NCI-H2107 treated with DMSO at 0.1 percent for 48 hours (cell line): ENCODE data around the gene TBC1D17.

Source experiments
- DNase-seq: peaks from one replicate; lab custom pipeline; 2025; ENCODE audit not compliant: unreplicated experiment; lab: John Stamatoyannopoulos, UW

Gene TBC1D17

DNA sequence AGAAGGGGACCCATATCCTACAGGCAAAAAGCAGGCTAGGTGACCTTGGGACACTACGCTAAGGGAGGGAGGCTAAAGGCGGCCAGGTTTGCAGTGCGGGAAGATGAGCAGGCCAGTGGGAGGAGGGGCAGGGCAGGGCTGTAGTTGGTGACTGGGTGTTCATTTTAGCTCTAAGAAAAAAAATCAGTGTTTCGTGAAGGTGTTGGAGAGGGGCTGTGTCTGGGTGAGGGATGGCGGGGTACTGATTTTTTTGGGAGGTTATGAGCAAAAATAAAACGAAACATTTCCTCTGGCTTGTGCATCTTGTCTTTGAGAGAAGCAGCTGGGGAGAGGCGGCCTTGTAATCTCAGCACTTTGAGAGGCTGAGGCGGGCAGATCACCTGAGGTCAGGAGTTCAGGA, 56.1 kb downstream of the TBC1D17 start:
- no peak for DNase-seq

DNA sequence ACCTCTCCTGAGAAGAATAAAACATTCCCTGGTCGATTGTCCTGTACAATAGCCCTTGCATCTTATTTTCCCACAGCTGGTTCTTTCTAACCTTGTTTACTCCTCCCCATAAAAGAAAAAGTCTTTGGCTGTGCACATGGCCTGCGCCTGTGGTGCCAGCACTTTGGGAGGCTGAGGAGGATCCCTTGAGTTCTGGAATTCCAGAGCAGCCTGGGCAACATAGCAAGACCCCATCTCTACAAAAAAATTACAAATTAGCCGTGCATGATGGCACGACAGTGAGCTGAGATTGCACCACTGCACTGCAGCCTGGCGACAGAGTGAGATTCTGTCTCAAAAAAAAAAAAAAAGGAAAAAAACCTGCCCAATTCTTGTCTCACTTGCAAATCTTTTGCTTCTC, 59.0 kb downstream of the TBC1D17 start:
- no peak for DNase-seq

DNA sequence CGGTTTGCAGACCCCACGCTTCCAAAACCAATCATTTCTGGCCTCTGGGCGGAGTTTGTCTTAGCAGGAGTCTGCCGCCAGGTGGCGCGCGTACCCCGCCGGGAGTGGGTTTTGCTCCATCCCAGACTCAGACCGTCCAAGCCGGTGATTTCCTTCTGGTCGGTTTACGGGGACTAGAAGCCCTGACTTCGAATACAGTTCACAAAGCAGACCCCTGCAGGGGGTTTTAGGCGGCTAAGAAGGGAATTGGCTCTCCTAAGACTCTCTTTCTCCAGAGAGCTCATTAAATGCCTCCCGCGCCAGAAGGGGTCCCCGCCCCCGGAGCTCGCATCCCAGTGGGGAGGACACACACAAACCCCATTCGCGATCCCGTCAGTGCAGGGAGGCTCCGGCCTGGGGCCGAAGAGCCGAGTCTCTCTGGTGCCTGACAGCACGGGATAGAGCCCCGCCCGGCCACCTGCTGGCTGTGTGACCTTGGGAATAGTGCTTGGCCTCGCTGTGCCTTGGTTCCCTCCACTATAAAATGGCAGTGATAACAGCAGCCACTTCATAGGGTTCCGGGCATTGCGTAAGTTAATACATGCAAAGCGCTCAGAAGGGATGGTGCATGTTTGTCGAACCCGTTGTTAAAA, 60.4 kb downstream of the TBC1D17 start:
- DNase-seq, result peak; percentile 40
